Pancreas (tissue), 10 donors: ENCODE results near the gene RBL1. TPM values are rescaled to one million over a fixed set of nuclear protein-coding genes. Genes with fewer than 3 reads are reported as not detected.

Source experiments
- ATAC-seq, 4 donors: fragments of 200-7000 bp; cut with Tn5 transposase; one replicate each; pipeline versions ENCODE4 v1.8.0 to v1.9.1; 2020; ENCODE audit warnings: mild to moderate bottlenecking in 4 of 4, moderate library complexity in 4 of 4
- DNase-seq, 6 donors: peaks; one replicate each; pipeline ENCODE4 v3.0.0-alpha.2; 2020
- FAIRE-seq: peaks from 2 replicates; lab custom pipeline; 2012; peaks lifted over from hg19 to GRCh38; lab: Jason Lieb, UNC
- H3K27ac ChIP-seq, 4 donors: fragments of 200-600 bp; sonication (generic); 1 replicate in 3 of 4; 2 replicates in 1 of 4; pipeline versions ENCODE4 v1.5.0 to v1.8.0; 2020
- H3K27me3 ChIP-seq, 4 donors: fragments of 200-600 bp; one replicate each; pipeline ENCODE4 v1.8.0; 2021
- H3K36me3 ChIP-seq, 3 donors: fragments of 200-600 bp; sonication (generic) in 1 of 3; one replicate each; pipeline versions ENCODE4 v1.5.0 to v1.8.0; 2020 to 2021
- H3K4me1 ChIP-seq, 3 donors: fragments of 200-600 bp; one replicate each; pipeline ENCODE4 v1.8.0; 2021
- H3K4me3 ChIP-seq, 4 donors: fragments of 200-600 bp; sonication (generic) in 2 of 4; one replicate each; pipeline versions ENCODE4 v1.5.0 to v1.8.0; 2020 to 2021
- H3K9me3 ChIP-seq, 4 donors: fragments of 200-600 bp; one replicate each; pipeline ENCODE4 v1.8.0; 2021
- CTCF ChIP-seq, 4 donors: fragments of 200-600 bp; sonication (generic) in 3 of 4; IDR thresholded peaks; one replicate each; pipeline versions ENCODE4 v1.5.0 to v1.8.0; 2021; ENCODE audit warnings: antibody characterized with exemption in 4 of 4
- WGBS, 2 donors: extraction: QIAGEN DNeasy Blood & Tissue Kit; methylation state at CpG; one replicate each; pipeline ENCODE4 v1.1.7; 2013; 5-methylcytosine and 5-hydroxymethylcytosine counted together
- intact Hi-C, 3 donors: fragments of 100-400 bp; cut with DNase I; formaldehyde crosslinking; loops; one replicate each; pipeline versions ENCODE4 v1.11.1 to v1.14.2; 2022
- polyA plus RNA-seq, 2 donors: library from polyadenylated mRNA; stranded (reverse); fragments of 200-250 nt; gene quantifications; one replicate each; pipeline ENCODE4 v1.2.3, GENCODE V29; 2013
- total RNA-seq, 6 donors: library from RNA; stranded (reverse); fragmentation: NEBNext Ultra II Directional in 4 of 6; extraction: Animal tissue kit (Norgen Biotek cat#: 25700) in 4 of 6; gene quantifications; one replicate each; pipeline versions ENCODE4 v1.2.1 to v1.2.4, GENCODE V29; 2021 to 2023
- donor health status: healthy with polysubstance abuse.
- donor health status: DM: no; HTN: no; CAD: no; lungs with moderate emphysema.
- donor health status: DM: no; HTN: no; CAD: no.
- donor health status: control.
- donor health status: control.
- donor health status: Bipolar disorder and iron deficiency.
- donor health status: DM: yes; HTN: yes; CAD: no.
- donor health status: DM: no; HTN: no; CAD: no.
- donor health status: DM: no; HTN: no; CAD: no.
- donor health status: DM: yes; HTN: yes; CAD: no.

RBL1 gene
- total and polyA plus RNA-seq, 8 donors, result 1.1 to 4.3 (median 3.5) TPM

GRCh38 chr20:37119356-37120036, 23.7 kb upstream of the RBL1 start:
- H3K36me3 ChIP-seq, result no peaks in the 10 kb centered on the region
- 91 to 93% methylated on average over 7 of the region's 7 CpGs for WGBS, 2 donors

GRCh38 chr20:37114012-37114411, 18.2 kb upstream of the RBL1 start:
- WGBS, 2 donors, result 93 to 95% methylated on average over 8 of the region's 8 CpGs
- intact Hi-C loops, result no loop called here
- FAIRE-seq (no peak), DNase-seq (no peak), ATAC-seq (no peak)
- H3K4me3 ChIP-seq, result no peak overlapping the region
- H3K9me3 ChIP-seq, result no peaks in the 10 kb centered on the region
- no peaks in the 10 kb centered on the region for H3K27me3 ChIP-seq
- H3K36me3 ChIP-seq, result no peaks in the 10 kb centered on the region
- TF ChIP-seq CTCF (IDR thresholded peaks at IDR 0.05), result no peak
- no peaks in the 10 kb centered on the region for H3K4me1 ChIP-seq
- no peak overlapping the region for H3K27ac ChIP-seq

More at GRCh38 chr20:37119356-37120036, 23.7 kb upstream of the RBL1 start:
- no peaks in the 10 kb centered on the region for H3K9me3 ChIP-seq
- H3K4me1 ChIP-seq, result no peaks in the 10 kb centered on the region
- intact Hi-C loops, result no loop called here
- H3K27ac ChIP-seq, result no peak overlapping the region
- ATAC-seq (no peak), FAIRE-seq (no peak), DNase-seq (no peak)
- H3K27me3 ChIP-seq, result no peaks in the 10 kb centered on the region
- TF ChIP-seq CTCF (IDR thresholded peaks at IDR 0.05), result no peak
- no peak overlapping the region for H3K4me3 ChIP-seq

- intact Hi-C loops, result no loop called here
- no peak for TF ChIP-seq CTCF (IDR thresholded peaks at IDR 0.05)
- Histone ChIP-seq H3K27ac (no peak overlapping the region), H3K36me3 (no peaks in the 10 kb centered on the region), H3K9me3 (no peaks in the 10 kb centered on the region), H3K27me3 (no peaks in the 10 kb centered on the region), H3K4me1 (no peaks in the 10 kb centered on the region), H3K4me3 (no peak overlapping the region)
- FAIRE-seq (no peak), DNase-seq (no peak), ATAC-seq (no peak)
- WGBS, 2 donors, result 78 to 81% methylated on average over 2 of the region's 2 CpGs
These were observed 16.2 kb upstream of the RBL1 start for GRCh38 chr20:37111926-37112455.

GRCh38 chr20:37108676-37109075, 12.9 kb upstream of the RBL1 start:
- H3K4me3 ChIP-seq, result no peak overlapping the region
- H3K4me1 ChIP-seq, result no peaks in the 10 kb centered on the region
- no peak for TF ChIP-seq CTCF (IDR thresholded peaks at IDR 0.05)
- H3K36me3 ChIP-seq, result no peaks in the 10 kb centered on the region
- ATAC-seq (no peak), FAIRE-seq (no peak), DNase-seq (no peak)
- H3K27ac ChIP-seq, result no peak overlapping the region
- 79 to 86% methylated on average over 4 of the region's 4 CpGs for WGBS, 2 donors
- intact Hi-C loops, result no loop called here
- no peaks in the 10 kb centered on the region for H3K27me3 ChIP-seq
- H3K9me3 ChIP-seq, result no peaks in the 10 kb centered on the region

- H3K9me3 ChIP-seq, result no peaks in the 10 kb centered on the region
- H3K27me3 ChIP-seq, result no peaks in the 10 kb centered on the region
- DNase-seq (no peak), FAIRE-seq (no peak), ATAC-seq (no peak)
- H3K27ac ChIP-seq, result no peak overlapping the region
- intact Hi-C loops, result no loop called here
- no peaks in the 10 kb centered on the region for H3K4me1 ChIP-seq
- no peak overlapping the region for H3K4me3 ChIP-seq
- no peaks in the 10 kb centered on the region for H3K36me3 ChIP-seq
- no peak for TF ChIP-seq CTCF (IDR thresholded peaks at IDR 0.05)
- 90 to 92% methylated on average over 6 of the region's 6 CpGs for WGBS, 2 donors
These were observed 6.8 kb upstream of the RBL1 start for GRCh38 chr20:37102571-37102970.
